K562 (cell line): ENCODE data around the gene DAGLA. TPM values are rescaled to one million over a fixed set of nuclear protein-coding genes. Genes with fewer than 3 reads are reported as not detected.

Experiments
- ATAC-seq: fragments of 200-7000 bp; cut with Tn5 transposase; 3 replicates; pipeline ENCODE4 v1.9.1; 2020; ENCODE audit warnings: moderate library complexity
- BruUV-seq: library from RNA; stranded (reverse); fragments of 400-500 nt; replicated peaks from 2 replicates; lab custom pipeline; 2021; lab: Mats Ljungman, UMichigan
- CTCF ChIA-PET: fragments of 300-600 bp; formaldehyde crosslinking; extraction: SDS; loops from one replicate; lab custom pipeline; 2021; ENCODE audit warnings: low intra/inter-chr PET ratio; lab: Yijun Ruan, JAX
- POLR2A ChIA-PET: fragments of 300-600, 350-650 bp; sonication (Branson Sonifier 250); formaldehyde crosslinking; extraction: SDS; loops from one replicate; lab custom pipeline; 2021; ENCODE audit warnings: antibody characterized with exemption, inconsistent platforms; lab: Yijun Ruan, JAX
- DNase-seq, 4 experiments: peaks; one replicate each; pipeline versions ENCODE4 v3.0.0 to v3.0.0-alpha.2; 2011 to 2018; ENCODE audit warnings: low spot score in 3 of 4, mixed read lengths in 3 of 4; ENCODE audit errors: extremely low read depth in 1 of 4
- FAIRE-seq: peaks from 2 replicates; lab custom pipeline; 2011; peaks lifted over from hg19 to GRCh38; lab: Jason Lieb, UNC
- H2AFZ ChIP-seq: 2 replicates; pipeline ENCODE4 v1.6.0; 2011; ENCODE audit warnings: low read depth, low read length, control low read depth, inconsistent platforms
- H3K27ac ChIP-seq: fragments of 200-600 bp; 3 replicates; pipeline ENCODE4 v1.8.0; 2011; ENCODE audit warnings: low read depth, mild to moderate bottlenecking, control low read depth, inconsistent platforms, low read length, moderate library complexity, mixed read lengths; ENCODE audit errors: extremely low read depth
- H3K27me3 ChIP-seq, 2 experiments: fragments of 300-600 bp in 1 of 2; 2 replicates in 1 of 2; 3 replicates in 1 of 2; pipeline versions ENCODE4 v1.6.0 to v1.8.0; 2011; ENCODE audit warnings: inconsistent platforms in 2 of 2, low read length in 2 of 2, mild to moderate bottlenecking in 1 of 2, mixed read lengths in 1 of 2, moderate library complexity in 1 of 2; ENCODE audit not compliant: control insufficient read depth in 2 of 2, insufficient read depth in 2 of 2
- H3K36me3 ChIP-seq: fragments of 300-600 bp; 3 replicates; pipeline ENCODE4 v1.8.0; 2011; ENCODE audit warnings: mild to moderate bottlenecking, low read length, inconsistent platforms; ENCODE audit not compliant: control insufficient read depth, insufficient read depth
- H3K4me1 ChIP-seq, 2 experiments: fragments of 200-600 bp in 1 of 2; replicated peaks in 1 of 2; 2 replicates in 1 of 2; 3 replicates in 1 of 2; pipeline versions ENCODE4 v1.5.1 to v1.8.0; 2011; ENCODE audit warnings: inconsistent platforms in 2 of 2, low read length in 2 of 2, mild to moderate bottlenecking in 1 of 2, mixed read lengths in 1 of 2, moderate library complexity in 1 of 2; ENCODE audit not compliant: control insufficient read depth in 2 of 2, insufficient read depth in 2 of 2
- H3K4me2 ChIP-seq: 2 replicates; pipeline ENCODE4 v1.6.1; 2011; ENCODE audit warnings: low read length, control low read depth, inconsistent platforms, mixed read lengths; ENCODE audit not compliant: insufficient read depth
- H3K4me3 ChIP-seq: fragments of 200-600 bp; sonication (generic), shearing (Covaris generic); 2 replicates; pipeline ENCODE4 v1.5.1; 2016; ENCODE audit warnings: control low read depth, inconsistent platforms
- H3K79me2 ChIP-seq: fragments of 200-600 bp; 3 replicates; pipeline ENCODE4 v1.8.0; 2011; ENCODE audit warnings: low read length, inconsistent platforms; ENCODE audit not compliant: control insufficient read depth, insufficient read depth
- H3K9ac ChIP-seq, 2 experiments: 2 replicates each; pipeline versions ENCODE4 v1.6.0 to v1.6.1; 2011; ENCODE audit warnings: low read depth in 2 of 2, low read length in 2 of 2, control low read depth in 1 of 2, inconsistent platforms in 1 of 2, mild to moderate bottlenecking in 1 of 2, mixed read lengths in 1 of 2; ENCODE audit not compliant: insufficient read depth in 1 of 2
- H3K9me1 ChIP-seq: one replicate; pipeline ENCODE4 v1.6.0; 2011; ENCODE audit warnings: inconsistent platforms, mild to moderate bottlenecking, low read length, moderate library complexity; ENCODE audit not compliant: control insufficient read depth, insufficient read depth
- H3K9me3 ChIP-seq: replicated peaks from 2 replicates; pipeline ENCODE4 v1.5.1; 2011; ENCODE audit warnings: low read depth, low read length, inconsistent platforms; ENCODE audit not compliant: control insufficient read depth, insufficient read depth
- H4K20me1 ChIP-seq: replicated peaks from 2 replicates; pipeline ENCODE4 v1.6.1; 2011; ENCODE audit warnings: low read length, inconsistent platforms, mixed read lengths; ENCODE audit not compliant: control insufficient read depth, insufficient read depth
- CTCFL ChIP-seq: IDR thresholded peaks from 2 replicates; pipeline ENCODE4 v1.6.1; 2011; ENCODE audit warnings: borderline replicate concordance, low read depth, mild to moderate bottlenecking, moderate library complexity, low read length; ENCODE audit not compliant: insufficient read depth, poor library complexity, severe bottlenecking
- POLR2B ChIP-seq: fragments of 450-650 bp; IDR thresholded peaks from 2 replicates; pipeline ENCODE4 v1.6.1; 2018; ENCODE audit warnings: low read depth; ENCODE audit not compliant: partially characterized antibody
- RAD21 ChIP-seq, 2 experiments: fragments of 250-450 bp in 1 of 2; fragments of 450-650 bp in 1 of 2; sonication (Bioruptor Pico) in 1 of 2; formaldehyde crosslinking in 1 of 2; IDR thresholded peaks in 1 of 2; conservative IDR thresholded peaks in 1 of 2; 2 replicates each; pipeline versions ENCODE4 v1.4.0 to v1.8.0; 2020 to 2022; ENCODE audit warnings: mild to moderate bottlenecking in 2 of 2, moderate library complexity in 1 of 2
- RHOXF2B ChIP-seq: fragments of 250-450 bp; sonication (Bioruptor Pico); conservative IDR thresholded peaks from 2 replicates; pipeline ENCODE4 v1.5.1; 2021
- SUPT5H ChIP-seq: fragments of 450-650 bp; IDR thresholded peaks from 2 replicates; pipeline ENCODE4 v1.6.1; 2016
- WGBS: fragments of 100-300 bp; shearing (Covaris generic); methylation state at CpG from one replicate; pipeline ENCODE4 v1.1.6; 2016; ENCODE audit warnings: low coverage, mixed read lengths; ENCODE audit not compliant: insufficient coverage; ENCODE audit errors: missing lambda C conversion rate; 5-methylcytosine and 5-hydroxymethylcytosine counted together
- in situ Hi-C: fragments of 300-500 bp; cut with MboI; formaldehyde crosslinking; loops from 4 replicates; pipeline ENCODE4 v1.15.0; 2018; ENCODE audit warnings: inconsistent platforms, mixed read lengths
- intact Hi-C: fragments of 100-400 bp; cut with micrococcal nuclease; formaldehyde crosslinking; loops from 2 replicates; pipeline ENCODE4 v1.14.2; 2022
- polyA plus RNA-seq, 8 experiments: library from polyadenylated mRNA; depleted of rRNA in 4 of 8; stranded (reverse) in 5 of 8; unstranded in 3 of 8; fragments of >200 nt; fragmentation: Nextera tagmentation in 2 of 8; fragmentation: Illumina TruSeq in 1 of 8; extraction: Ambion mirVana in 2 of 8; extraction: Trizol in 1 of 8; gene quantifications; 2 replicates each; pipeline versions ENCODE4 v1.2.1 to v1.2.3, GENCODE V29; 2011 to 2014; ENCODE audit warnings: inconsistent platforms in 1 of 8, missing spikeins in 1 of 8
- total RNA-seq, 7 experiments: library from RNA; depleted of rRNA in 6 of 7; stranded (reverse); fragments of >200 nt in 6 of 7; fragmentation: Illumina TruSeq in 2 of 7; extraction: Trizol in 2 of 7; gene quantifications; 2 replicates each; pipeline versions ENCODE4 v1.2.1 to v1.2.3, GENCODE V29; 2011 to 2021; ENCODE audit warnings: low replicate concordance in 1 of 7
- TF ChIP-seq, protein P1 (sequence below): fragments of 450-650 bp; formaldehyde crosslinking; IDR thresholded peaks from 2 replicates; pipeline ENCODE4 v1.4.0; 2020; ENCODE audit warnings: mild to moderate bottlenecking, moderate library complexity
- TF ChIP-seq, protein P2 (sequence below), 2 experiments: fragments of 450-650 bp; formaldehyde crosslinking in 1 of 2; IDR thresholded peaks; 2 replicates each; pipeline versions ENCODE4 v1.4.0 to v1.6.1; 2014 to 2020; ENCODE audit warnings: mild to moderate bottlenecking in 2 of 2, borderline replicate concordance in 1 of 2, low read depth in 1 of 2

The DAGLA gene
- total and polyA plus RNA-seq, 9 of the 15 experiments (the other 6 are each of a cell fraction or from before 2014, with no cell fraction given), result 0.03 to 0.16 (median 0.04) TPM; not detected in 4

DNA sequence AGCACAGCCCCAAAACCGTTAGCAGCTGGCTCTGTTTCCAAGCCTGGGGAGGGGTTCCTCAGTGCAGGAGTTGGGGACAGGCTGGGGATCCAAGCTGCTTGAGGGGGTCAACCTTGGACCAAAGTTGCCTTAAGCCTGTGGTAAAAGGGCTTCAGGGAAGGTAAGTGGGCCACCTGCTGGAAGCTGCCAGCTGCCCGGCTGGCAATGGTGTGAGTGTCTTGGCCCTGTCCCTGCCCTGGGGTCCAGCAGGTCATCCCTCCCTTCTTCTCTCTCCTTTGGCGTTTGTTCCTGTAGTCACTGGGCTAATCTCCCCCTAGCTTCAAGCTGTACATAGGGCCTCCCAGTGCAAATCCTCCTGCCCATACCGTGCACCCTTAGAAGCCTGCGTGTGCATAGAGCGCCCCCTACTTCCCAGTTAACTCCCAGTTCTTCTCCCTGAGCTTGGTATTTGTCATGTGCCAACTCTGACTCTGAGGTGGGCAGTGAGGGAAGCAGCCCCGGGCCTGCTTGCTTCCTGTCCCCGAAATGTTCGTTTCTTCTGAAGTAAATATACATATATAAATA is 107.8 kb downstream of the DAGLA start:
- H3K4me1 ChIP-seq, result peaks cover 3 to 15% of the 10 kb centered on the region in 2 experiments; a peak in 2 of 5 replicates
- no TSS peak for BruUV-seq
- in situ Hi-C loops, result no loop called here
- peak overlapping the region in 1 of 2 experiments; percentile 11; a peak in 1 of 4 replicates for H3K9ac ChIP-seq
- CTCF ChIA-PET, result interaction anchor here (0.9 to 1.1 kb wide), 4 partner anchors 36 to 41 kb away, joined by 3 to 4 read pairs (median 4); no protein-coding TSS in a partner anchor
- ATAC-seq (peak; percentile 48), DNase-seq (peak; percentile 42 to 74 (median 52)), FAIRE-seq (peak; percentile 52)
- H4K20me1 ChIP-seq, result peaks cover 6% of the 10 kb centered on the region
- H3K36me3 ChIP-seq, result peaks cover 78% of the 10 kb centered on the region
- H3K9me1 ChIP-seq, result no peaks in the 10 kb centered on the region
- H3K79me2 ChIP-seq, result peaks cover 33% of the 10 kb centered on the region
- no peak overlapping the region for H2AFZ ChIP-seq
- intact Hi-C loops, result no loop called here
- H3K27ac ChIP-seq, result no peak overlapping the region
- POLR2A ChIA-PET, result interaction anchor here (0.6 to 2.2 kb wide), 5 partner anchors 13 to 545 kb away, joined by 3 to 7 read pairs (median 3); no protein-coding TSS in a partner anchor
- H3K4me2 ChIP-seq, result no peak overlapping the region
- no peaks in the 10 kb centered on the region for H3K27me3 ChIP-seq
- H3K9me3 ChIP-seq, result no peaks in the 10 kb centered on the region
- no peak overlapping the region for H3K4me3 ChIP-seq
- WGBS, result 58% methylated on average over 9 of the region's 9 CpGs
- TF ChIP-seq, protein P1, sequence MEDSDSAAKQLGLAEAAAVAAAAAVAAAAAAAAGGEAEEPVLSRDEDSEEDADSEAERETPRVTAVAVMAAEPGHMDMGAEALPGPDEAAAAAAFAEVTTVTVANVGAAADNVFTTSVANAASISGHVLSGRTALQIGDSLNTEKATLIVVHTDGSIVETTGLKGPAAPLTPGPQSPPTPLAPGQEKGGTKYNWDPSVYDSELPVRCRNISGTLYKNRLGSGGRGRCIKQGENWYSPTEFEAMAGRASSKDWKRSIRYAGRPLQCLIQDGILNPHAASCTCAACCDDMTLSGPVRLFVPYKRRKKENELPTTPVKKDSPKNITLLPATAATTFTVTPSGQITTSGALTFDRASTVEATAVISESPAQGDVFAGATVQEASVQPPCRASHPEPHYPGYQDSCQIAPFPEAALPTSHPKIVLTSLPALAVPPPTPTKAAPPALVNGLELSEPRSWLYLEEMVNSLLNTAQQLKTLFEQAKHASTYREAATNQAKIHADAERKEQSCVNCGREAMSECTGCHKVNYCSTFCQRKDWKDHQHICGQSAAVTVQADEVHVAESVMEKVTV (CRISPR knock-in tag), result 0 out of 2 replicates have a peak, but pooled peaks have one; percentile 12
- peak; percentile 44 for TF ChIP-seq CTCFL
- TF ChIP-seq, protein P2, sequence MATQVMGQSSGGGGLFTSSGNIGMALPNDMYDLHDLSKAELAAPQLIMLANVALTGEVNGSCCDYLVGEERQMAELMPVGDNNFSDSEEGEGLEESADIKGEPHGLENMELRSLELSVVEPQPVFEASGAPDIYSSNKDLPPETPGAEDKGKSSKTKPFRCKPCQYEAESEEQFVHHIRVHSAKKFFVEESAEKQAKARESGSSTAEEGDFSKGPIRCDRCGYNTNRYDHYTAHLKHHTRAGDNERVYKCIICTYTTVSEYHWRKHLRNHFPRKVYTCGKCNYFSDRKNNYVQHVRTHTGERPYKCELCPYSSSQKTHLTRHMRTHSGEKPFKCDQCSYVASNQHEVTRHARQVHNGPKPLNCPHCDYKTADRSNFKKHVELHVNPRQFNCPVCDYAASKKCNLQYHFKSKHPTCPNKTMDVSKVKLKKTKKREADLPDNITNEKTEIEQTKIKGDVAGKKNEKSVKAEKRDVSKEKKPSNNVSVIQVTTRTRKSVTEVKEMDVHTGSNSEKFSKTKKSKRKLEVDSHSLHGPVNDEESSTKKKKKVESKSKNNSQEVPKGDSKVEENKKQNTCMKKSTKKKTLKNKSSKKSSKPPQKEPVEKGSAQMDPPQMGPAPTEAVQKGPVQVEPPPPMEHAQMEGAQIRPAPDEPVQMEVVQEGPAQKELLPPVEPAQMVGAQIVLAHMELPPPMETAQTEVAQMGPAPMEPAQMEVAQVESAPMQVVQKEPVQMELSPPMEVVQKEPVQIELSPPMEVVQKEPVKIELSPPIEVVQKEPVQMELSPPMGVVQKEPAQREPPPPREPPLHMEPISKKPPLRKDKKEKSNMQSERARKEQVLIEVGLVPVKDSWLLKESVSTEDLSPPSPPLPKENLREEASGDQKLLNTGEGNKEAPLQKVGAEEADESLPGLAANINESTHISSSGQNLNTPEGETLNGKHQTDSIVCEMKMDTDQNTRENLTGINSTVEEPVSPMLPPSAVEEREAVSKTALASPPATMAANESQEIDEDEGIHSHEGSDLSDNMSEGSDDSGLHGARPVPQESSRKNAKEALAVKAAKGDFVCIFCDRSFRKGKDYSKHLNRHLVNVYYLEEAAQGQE (IDR thresholded peaks at IDR 0.05; ENCODE audit: borderline replicate concordance), result peak; percentile 24; the same call in 1 of the 2 replicates
- TF ChIP-seq, protein P2 (CRISPR knock-in tag; IDR thresholded peaks at IDR 0.05; ENCODE audit: low read depth), result no peak
- peak; percentile 46; the same call in 1 of the 2 replicates for TF ChIP-seq SUPT5H
- TF ChIP-seq RHOXF2B (CRISPR knock-in tag), result no peak
- peak; percentile 55 to 60 for TF ChIP-seq RAD21 (CRISPR knock-in tag; conservative IDR thresholded peaks at IDR 0.05 in 1 of 2, IDR thresholded peaks at IDR 0.05 in 1 of 2)
- peak; percentile 45 for TF ChIP-seq POLR2B
